Thymus (tissue), 11 donors: ENCODE results near the gene ANXA2R. TPM values are rescaled to one million over a fixed set of nuclear protein-coding genes. Genes with fewer than 3 reads are reported as not detected.
"Not testable (repeated sequence)": the region's sequence is repeated elsewhere in the genome, so short reads cannot be mapped to it uniquely, and the experiment has no call there.

ENCODE experiments used
- DNase-seq, 9 donors: peaks; one replicate each; pipeline ENCODE4 v3.0.0-alpha.2; 2013; ENCODE audit warnings: low spot score in 9 of 9, low read depth in 6 of 9, missing footprints in 1 of 9
- H3K27ac ChIP-seq, 2 donors: one replicate each; pipeline ENCODE4 v1.5.1; 2013; ENCODE audit warnings: control low read depth in 1 of 2, low read depth in 1 of 2, low read length in 1 of 2, mild to moderate bottlenecking in 1 of 2, moderate library complexity in 1 of 2
- H3K27me3 ChIP-seq, 2 donors: one replicate each; pipeline ENCODE4 v1.5.1; 2013; ENCODE audit warnings: low read length in 1 of 2; ENCODE audit not compliant: control insufficient read depth in 2 of 2, insufficient read depth in 1 of 2
- H3K36me3 ChIP-seq, 2 donors: one replicate each; pipeline ENCODE4 v1.5.1; 2013; ENCODE audit warnings: low read length in 1 of 2, mild to moderate bottlenecking in 1 of 2, moderate library complexity in 1 of 2; ENCODE audit not compliant: control insufficient read depth in 2 of 2, insufficient read depth in 2 of 2
- H3K4me1 ChIP-seq, 2 donors: one replicate each; pipeline ENCODE4 v1.5.1; 2013; ENCODE audit warnings: low read length in 2 of 2; ENCODE audit not compliant: control insufficient read depth in 2 of 2, insufficient read depth in 2 of 2
- H3K4me3 ChIP-seq, 2 donors: one replicate each; pipeline ENCODE4 v1.5.1; 2013; ENCODE audit warnings: low read length in 2 of 2, control low read depth in 1 of 2, mild to moderate bottlenecking in 1 of 2
- H3K9me3 ChIP-seq, 2 donors: one replicate each; pipeline ENCODE4 v1.5.1; 2013; ENCODE audit warnings: low read length in 1 of 2, mild to moderate bottlenecking in 1 of 2; ENCODE audit not compliant: control insufficient read depth in 2 of 2, insufficient read depth in 1 of 2
- WGBS: extraction: QIAGEN DNeasy Blood & Tissue Kit; methylation state at CpG from one replicate; pipeline ENCODE4 v1.1.7; 2013; 5-methylcytosine and 5-hydroxymethylcytosine counted together
- polyA plus RNA-seq: library from polyadenylated mRNA; stranded (reverse); fragments of 200-250 nt; gene quantifications from one replicate; pipeline ENCODE4 v1.2.3, GENCODE V29; 2013
- total RNA-seq: library from RNA; stranded (reverse); fragments of 120-200 nt; gene quantifications from one replicate; pipeline ENCODE4 v1.2.4, GENCODE V29; 2013
- donor health status: healthy.

ANXA2R gene
- total and polyA plus RNA-seq, 2 donors, result 18.6 to 68.7 TPM

GRCh38 chr5:43075319-43076293 lies 35.5 kb upstream of the ANXA2R start:
- no peak overlapping the region for H3K27ac ChIP-seq
- H3K36me3 ChIP-seq, result peaks cover 27 to 50% of the 10 kb centered on the region in 2 donors
- no peak for DNase-seq
- H3K4me3 ChIP-seq, result no peak overlapping the region
- H3K27me3 ChIP-seq, result no peaks in the 10 kb centered on the region
- WGBS, result 93% methylated on average over 12 of the region's 12 CpGs
- H3K4me1 ChIP-seq, result peaks cover 0 to 5% of the 10 kb centered on the region in 2 donors
- H3K9me3 ChIP-seq, result no peaks in the 10 kb centered on the region

DNA sequence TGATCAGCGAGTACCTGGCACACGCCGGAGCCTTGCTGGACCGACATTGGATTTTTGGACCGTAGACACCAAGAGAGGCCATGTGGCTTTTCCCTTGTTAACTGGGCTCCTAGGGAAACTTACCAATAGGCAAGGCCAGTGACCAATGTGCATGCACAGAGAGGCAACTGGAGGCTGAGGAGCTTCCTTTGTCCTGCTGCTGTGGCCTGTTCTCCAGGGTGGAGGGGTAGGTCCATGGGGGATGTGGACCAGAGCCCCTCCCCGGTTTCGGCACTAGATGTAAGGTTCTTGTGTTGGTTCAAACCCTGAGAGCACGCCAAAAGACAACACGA lies 34.8 kb upstream of the ANXA2R start:
- H3K36me3 ChIP-seq, result peaks cover 32 to 51% of the 10 kb centered on the region in 2 donors
- no peak overlapping the region for H3K27ac ChIP-seq
- 98% methylated on average over 9 of the region's 9 CpGs for WGBS
- H3K9me3 ChIP-seq, result no peaks in the 10 kb centered on the region
- no peak for DNase-seq
- H3K27me3 ChIP-seq, result no peaks in the 10 kb centered on the region
- no peak overlapping the region for H3K4me3 ChIP-seq
- peaks cover 0 to 5% of the 10 kb centered on the region in 2 donors for H3K4me1 ChIP-seq

DNA sequence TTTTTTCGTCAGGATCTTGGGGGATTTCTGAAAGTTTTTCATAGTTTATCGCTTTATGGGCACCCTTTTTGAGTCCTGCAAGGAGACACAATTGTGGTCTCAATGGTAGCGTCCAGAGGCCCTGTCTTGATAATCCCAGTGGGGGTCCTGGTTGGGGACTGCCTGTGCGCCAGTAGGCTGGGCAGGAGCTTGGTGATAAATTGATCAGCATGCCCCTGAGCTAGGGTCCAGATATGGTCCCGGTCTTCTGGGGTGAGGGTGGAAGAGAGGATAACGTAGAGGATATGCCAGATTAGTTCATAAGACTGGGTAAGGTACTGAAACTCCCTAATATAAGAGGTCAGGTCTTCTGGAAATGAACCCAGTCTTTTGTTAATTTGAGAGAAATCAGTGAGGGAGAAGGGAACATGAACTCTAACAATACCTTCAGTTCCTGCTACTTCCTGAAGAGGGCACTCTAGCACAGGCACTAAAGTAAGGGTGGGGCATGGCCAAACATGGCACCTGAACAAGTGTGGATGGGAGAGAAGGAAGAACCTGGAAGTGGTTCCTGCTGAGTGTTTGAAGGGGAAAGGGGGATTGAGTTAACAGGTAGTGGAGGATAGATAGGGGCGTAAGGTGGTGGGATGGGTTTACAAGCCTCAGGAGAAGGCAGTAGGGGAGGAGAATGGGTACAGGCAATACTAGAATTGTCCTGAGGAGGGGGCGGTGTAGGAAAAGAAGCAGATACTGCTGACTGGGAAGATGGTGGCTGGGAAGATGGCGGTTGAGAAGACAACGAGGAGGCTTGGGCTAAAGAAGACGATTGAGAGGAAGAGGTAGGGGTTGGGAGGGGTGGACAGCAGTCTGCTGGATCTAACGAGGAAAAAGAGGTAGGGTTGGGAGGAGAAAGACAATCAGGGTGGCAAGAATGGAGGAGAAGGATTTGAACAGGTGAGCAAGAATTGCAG lies 33.8 kb upstream of the ANXA2R start:
- Histone ChIP-seq H3K36me3 (peaks cover 30 to 49% of the 10 kb centered on the region in 2 donors), H3K4me1 (peaks cover 0 to 12% of the 10 kb centered on the region in 2 donors), H3K27ac (no peak overlapping the region), H3K27me3 (no peaks in the 10 kb centered on the region), H3K9me3 (no peaks in the 10 kb centered on the region), H3K4me3 (no peak overlapping the region)
- 99% methylated on average over 12 of the region's 12 CpGs for WGBS
- peak in 4 of 9 donors; percentile 30 to 67 (median 46) for DNase-seq

DNA sequence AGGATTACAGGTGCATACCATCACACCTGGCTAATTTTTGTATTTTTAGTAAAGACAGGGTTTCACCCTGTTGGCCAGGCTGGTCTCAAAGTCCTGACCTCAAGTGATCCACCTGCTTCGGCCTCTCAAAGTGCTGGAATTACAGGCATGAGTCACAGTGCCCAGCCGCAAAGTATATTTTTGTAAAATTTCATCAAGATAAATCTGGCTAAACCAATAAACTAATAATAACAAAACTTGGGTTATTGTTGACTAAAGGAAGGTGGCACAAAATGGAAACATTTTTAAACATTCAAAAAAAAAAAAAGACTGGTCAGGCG lies 29.2 kb upstream of the ANXA2R start:
- H3K9me3 ChIP-seq, H3K27ac ChIP-seq, DNase-seq, H3K4me3 ChIP-seq, H3K27me3 ChIP-seq: not testable (repeated sequence)
- Histone ChIP-seq H3K36me3 (peaks cover 18 to 23% of the 10 kb centered on the region in 2 donors), H3K4me1 (peaks cover 9 to 26% of the 10 kb centered on the region in 2 donors)
- WGBS, result 97% methylated on average over 3 of the region's 3 CpGs

- 85% methylated on average over 2 of the region's 2 CpGs for WGBS
Observed at GRCh38 chr5:43068037-43068436, 27.9 kb upstream of the ANXA2R start.

DNA sequence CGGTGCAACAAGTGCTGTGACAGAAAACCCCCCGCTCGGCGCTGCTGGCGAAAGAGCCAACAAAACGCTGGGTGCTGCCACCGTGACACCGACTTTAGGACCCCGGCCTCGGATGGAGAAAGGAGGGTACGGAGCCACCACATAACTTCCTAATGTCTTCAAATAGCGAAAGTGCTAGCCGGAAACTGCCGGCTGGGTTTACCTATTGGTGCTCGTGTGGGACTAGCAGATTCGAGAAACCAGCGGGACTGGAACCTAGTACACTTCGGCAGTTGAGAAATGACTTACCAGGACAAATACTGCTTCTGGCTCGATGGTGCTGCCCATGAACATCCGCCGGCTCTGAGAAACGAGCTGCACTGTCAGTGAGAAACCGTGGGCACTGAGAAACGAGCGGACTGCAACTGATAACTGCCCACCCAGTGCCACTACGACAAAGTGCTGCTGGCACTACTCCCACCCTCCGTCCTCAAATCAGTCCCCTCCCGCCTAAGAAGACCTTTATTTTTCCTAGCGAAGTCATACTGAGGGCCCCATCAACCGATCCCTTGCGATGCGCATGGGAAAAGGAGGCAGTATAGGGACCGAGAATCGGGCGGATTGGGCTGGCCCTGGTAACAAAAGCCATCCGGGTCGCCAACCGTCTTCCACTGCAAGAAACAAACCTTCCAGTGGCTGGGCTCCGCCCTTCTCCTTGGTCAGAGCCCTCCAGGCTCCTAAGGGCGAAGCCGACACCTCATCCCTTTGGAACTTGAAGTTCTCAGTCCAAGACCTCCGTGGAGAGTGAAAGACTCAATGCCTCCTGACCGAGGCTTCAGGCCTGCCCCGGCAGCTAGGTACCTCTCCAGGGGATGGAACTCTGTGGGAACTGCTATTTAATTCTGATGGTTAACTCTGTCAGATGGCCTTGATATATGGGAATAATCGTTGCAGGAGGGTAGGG lies 27.0 kb upstream of the ANXA2R start:
- peaks cover 14 to 33% of the 10 kb centered on the region in 2 donors for H3K4me1 ChIP-seq
- H3K9me3 ChIP-seq, result no peaks in the 10 kb centered on the region
- H3K27me3 ChIP-seq, result no peaks in the 10 kb centered on the region
- under 1% methylated on average over 45 of the region's 45 CpGs for WGBS
- DNase-seq, result peak; percentile 86 to 99 (median 93)
- peak overlapping the region; percentile 72 to 87 for H3K4me3 ChIP-seq
- H3K36me3 ChIP-seq, result peaks cover 18% of the 10 kb centered on the region in 2 donors
- peak overlapping the region; percentile 97 to 100 for H3K27ac ChIP-seq

More at GRCh38 chr5:43068037-43068436, 27.9 kb upstream of the ANXA2R start:
- no peaks in the 10 kb centered on the region for H3K27me3 ChIP-seq
- H3K36me3 ChIP-seq, result peaks cover 18 to 23% of the 10 kb centered on the region in 2 donors
- peak overlapping the region in 1 of 2 donors; percentile 97 for H3K27ac ChIP-seq
- DNase-seq, result peak in 1 of 9 donors; percentile 26
- peak overlapping the region; percentile 72 to 87 for H3K4me3 ChIP-seq
- H3K9me3 ChIP-seq, result no peaks in the 10 kb centered on the region
- peaks cover 14 to 33% of the 10 kb centered on the region in 2 donors for H3K4me1 ChIP-seq

DNA sequence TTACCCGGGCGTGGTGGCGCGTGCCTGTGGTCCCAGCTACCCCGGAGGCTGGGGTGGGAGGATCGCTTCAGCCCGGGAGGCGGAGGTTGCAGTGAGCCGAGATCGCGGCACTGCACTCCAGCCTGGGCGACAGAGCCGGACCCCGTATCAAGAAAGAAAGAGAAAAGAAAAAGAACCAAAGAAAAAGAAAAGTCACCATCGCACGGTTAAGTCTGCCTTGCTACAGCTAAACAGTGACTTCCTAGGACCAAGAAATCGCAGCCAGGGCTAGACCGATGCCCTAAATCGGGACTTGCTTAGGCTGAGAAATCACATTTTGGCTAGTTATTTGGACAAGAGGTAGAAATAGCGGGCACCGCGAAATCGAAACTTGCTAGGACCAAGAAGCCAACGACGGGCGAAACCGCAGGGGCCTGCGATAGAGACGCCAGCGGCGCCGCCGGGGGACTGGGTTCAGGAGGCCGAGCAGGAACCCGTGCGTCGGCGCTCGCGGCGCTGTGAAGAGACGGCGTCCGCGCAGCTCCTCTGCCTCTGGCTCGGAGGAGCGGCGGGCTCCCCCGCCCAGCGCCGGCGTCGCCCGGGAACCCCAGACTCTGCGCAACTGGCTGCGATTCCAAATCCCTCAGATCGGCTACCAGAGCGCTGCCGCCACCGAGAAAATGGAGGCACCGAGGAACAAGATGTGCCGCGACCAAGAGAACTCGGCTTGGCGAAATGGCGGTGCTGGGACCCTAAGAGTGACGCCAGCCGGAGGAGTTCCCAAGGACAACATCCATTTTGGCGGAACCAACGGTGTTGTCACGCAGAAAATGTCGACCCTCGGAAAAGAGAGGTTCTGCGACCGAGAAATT lies 26.1 kb upstream of the ANXA2R start:
- DNase-seq, result peak in 8 of 9 donors; percentile 49 to 79 (median 68)
- Histone ChIP-seq H3K4me3 (peak overlapping the region; percentile 72 to 87), H3K4me1 (peaks cover 14 to 31% of the 10 kb centered on the region in 2 donors), H3K36me3 (peaks cover 12 to 14% of the 10 kb centered on the region in 2 donors), H3K27me3 (no peaks in the 10 kb centered on the region), H3K9me3 (no peaks in the 10 kb centered on the region), H3K27ac (peak overlapping the region; percentile 97 to 100)
- WGBS, result under 1% methylated on average over 75 of the region's 75 CpGs
